BLaER1 treated with 17β-estradiol and CSF1 and Interleukin-3, amounts not matched to agents 10 nM and 100 nM (cell line): Measurements from ENCODE around the gene ATP7A.
"Not testable (repeated sequence)": the region's sequence is repeated elsewhere in the genome, so short reads cannot be mapped to it uniquely, and the experiment has no call there.

Source experiments
- H3K27ac ChIP-seq, 11 experiments: shearing (Covaris generic); formaldehyde crosslinking; 2 replicates each; pipeline ENCODE4 v1.8.1; 2022
- H3K27me3 ChIP-seq, 11 experiments: shearing (Covaris generic); formaldehyde crosslinking; 2 replicates each; pipeline ENCODE4 v1.8.1; 2022
- H3K36me3 ChIP-seq, 11 experiments: shearing (Covaris generic); formaldehyde crosslinking; 2 replicates each; pipeline ENCODE4 v1.8.1; 2022
- H3K4me1 ChIP-seq, 10 experiments: shearing (Covaris generic); formaldehyde crosslinking; 2 replicates each; pipeline ENCODE4 v1.8.1; 2022
- H3K4me2 ChIP-seq, 11 experiments: shearing (Covaris generic); formaldehyde crosslinking; 2 replicates each; pipeline ENCODE4 v1.8.1; 2022
- H3K4me3 ChIP-seq, 10 experiments: shearing (Covaris generic); formaldehyde crosslinking; 2 replicates each; pipeline ENCODE4 v1.8.1; 2022
- H3K9ac ChIP-seq, 11 experiments: shearing (Covaris generic); formaldehyde crosslinking; 2 replicates each; pipeline ENCODE4 v1.8.1; 2022
- H3K9me3 ChIP-seq, 11 experiments: shearing (Covaris generic); formaldehyde crosslinking; replicated peaks in 1 of 11; 2 replicates each; pipeline ENCODE4 v1.8.1; 2022
- H4K20me1 ChIP-seq, 11 experiments: shearing (Covaris generic); formaldehyde crosslinking; 2 replicates each; pipeline ENCODE4 v1.8.1; 2022
- Cebpa-rat ChIP-seq, 11 experiments: shearing (Covaris generic); IDR thresholded peaks; 2 replicates each; pipeline ENCODE4 v1.8.1; 2022

ATP7A gene

DNA sequence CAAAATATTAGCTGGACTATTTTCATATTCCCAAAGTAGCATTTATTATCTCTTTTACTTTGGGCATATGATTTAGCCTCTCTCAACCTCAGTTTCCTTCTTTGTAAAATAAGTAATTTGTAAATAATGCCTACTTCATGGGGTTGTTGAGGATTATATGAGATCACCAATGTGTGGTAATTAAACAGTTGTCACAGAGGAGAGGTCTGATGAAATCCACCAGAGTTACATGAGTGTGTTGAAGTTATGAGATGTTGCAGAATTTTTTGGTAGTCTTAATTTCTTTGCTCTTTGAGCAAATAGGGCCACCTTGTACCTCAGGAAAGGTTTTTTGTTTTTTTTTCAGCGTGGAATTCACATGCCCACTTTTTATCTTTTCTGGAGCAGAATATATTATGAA, 9.8 kb upstream of the ATP7A start:
- H3K27ac ChIP-seq = peak overlapping the region; percentile 18 to 92 (median 88); a peak in 20 of 22 replicates
- peaks cover 3 to 45% (median 36%) of the 10 kb centered on the region in 11 experiments; a peak in 21 of 22 replicates for H3K27me3 ChIP-seq
- peak overlapping the region; percentile 32 to 79 (median 72) for H3K4me2 ChIP-seq
- H3K9ac ChIP-seq = peak overlapping the region; percentile 46 to 92 (median 89); a peak in 20 of 22 replicates
- H3K4me1 ChIP-seq = peaks cover 0 to 12% (median 7%) of the 10 kb centered on the region in 10 experiments; a peak in 6 of 20 replicates
- no peak for TF ChIP-seq Cebpa-rat (IDR thresholded peaks at IDR 0.05)
- peak overlapping the region; percentile 64 to 81 (median 70) for H3K4me3 ChIP-seq
- H4K20me1 ChIP-seq = peaks cover 0 to 37% (median 18%) of the 10 kb centered on the region in 11 experiments; a peak in 14 of 22 replicates
- no peaks in the 10 kb centered on the region; a peak in 2 of 22 replicates for H3K9me3 ChIP-seq
- peaks cover 9 to 48% (median 37%) of the 10 kb centered on the region in 11 experiments; a peak in 19 of 22 replicates for H3K36me3 ChIP-seq

DNA sequence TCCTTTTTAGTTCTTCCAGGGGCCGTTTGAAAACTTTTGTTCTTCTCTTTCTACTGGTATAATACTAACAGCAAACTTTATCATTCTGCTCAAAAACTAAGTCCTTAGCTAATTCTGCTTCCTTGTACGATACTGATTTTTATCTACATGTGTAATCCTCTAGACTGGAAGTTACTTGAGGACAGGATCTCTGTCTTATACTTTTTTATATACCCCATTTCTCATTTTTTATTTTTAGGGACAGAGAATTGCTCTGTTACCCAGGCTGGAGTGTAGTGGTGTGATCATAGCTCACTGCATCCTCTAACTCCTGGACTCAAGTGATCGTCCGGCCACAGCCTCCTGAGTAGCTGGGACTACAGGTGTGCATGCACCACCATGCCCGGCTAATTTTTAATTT, 9.0 kb upstream of the ATP7A start:
- Histone ChIP-seq H3K36me3 (peaks cover 9 to 56% (median 42%) of the 10 kb centered on the region in 11 experiments; a peak in 19 of 22 replicates), H3K4me1 (peaks cover 0 to 12% (median 7%) of the 10 kb centered on the region in 10 experiments; a peak in 6 of 20 replicates), H3K4me3 (peak overlapping the region in 7 of 10 experiments; percentile 6 to 78 (median 70); a peak in 11 of 20 replicates), H3K9ac (peak overlapping the region in 2 of 11 experiments; percentile 89 to 90; a peak in 3 of 22 replicates), H3K4me2 (peak overlapping the region; percentile 32 to 79 (median 72); a peak in 20 of 22 replicates), H3K27me3 (peaks cover 12 to 52% (median 43%) of the 10 kb centered on the region in 11 experiments; a peak in 21 of 22 replicates), H3K9me3 (no peaks in the 10 kb centered on the region; a peak in 2 of 22 replicates), H4K20me1 (peaks cover 0 to 37% (median 18%) of the 10 kb centered on the region in 11 experiments; a peak in 14 of 22 replicates), H3K27ac (0 out of 22 replicates have a peak overlapping the region, but pooled peaks of 1 of the 11 experiments have one; percentile 92)
- TF ChIP-seq Cebpa-rat (IDR thresholded peaks at IDR 0.05) = no peak

DNA sequence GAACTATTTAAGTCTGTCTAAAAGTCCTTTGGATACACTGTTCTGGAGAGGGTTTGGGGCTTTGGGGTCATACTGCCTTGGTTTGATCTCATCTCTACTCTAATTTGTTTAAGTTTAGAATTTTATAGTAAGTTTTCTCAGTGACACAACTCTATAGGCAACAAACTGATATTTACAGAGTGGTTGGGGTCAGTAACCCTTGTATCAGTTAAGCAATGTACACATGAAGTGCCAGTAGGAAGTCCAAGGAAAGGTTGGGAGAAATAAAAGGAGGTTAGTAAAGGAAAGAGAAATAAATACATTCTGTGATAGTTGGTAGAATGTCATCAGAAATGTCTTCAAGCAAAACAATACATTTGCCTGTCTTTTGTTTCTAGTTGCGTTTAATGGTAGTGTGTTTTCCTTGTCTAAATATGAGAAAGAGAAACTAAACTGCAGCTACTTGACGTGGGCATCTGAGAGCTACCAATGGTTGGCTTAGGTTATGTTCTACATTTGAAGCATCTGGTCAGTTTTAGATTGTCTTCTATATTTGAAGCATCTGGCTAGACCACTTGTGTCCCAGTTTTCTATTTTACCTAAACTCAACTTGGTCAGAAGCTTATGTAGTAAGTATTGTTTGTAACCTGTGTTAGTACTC, 6.9 kb downstream of the ATP7A start:
- Histone ChIP-seq H3K9me3 (peaks cover 0 to 11% (median 8%) of the 10 kb centered on the region in 11 experiments; a peak in 8 of 22 replicates), H3K27ac (no peak overlapping the region)

DNA sequence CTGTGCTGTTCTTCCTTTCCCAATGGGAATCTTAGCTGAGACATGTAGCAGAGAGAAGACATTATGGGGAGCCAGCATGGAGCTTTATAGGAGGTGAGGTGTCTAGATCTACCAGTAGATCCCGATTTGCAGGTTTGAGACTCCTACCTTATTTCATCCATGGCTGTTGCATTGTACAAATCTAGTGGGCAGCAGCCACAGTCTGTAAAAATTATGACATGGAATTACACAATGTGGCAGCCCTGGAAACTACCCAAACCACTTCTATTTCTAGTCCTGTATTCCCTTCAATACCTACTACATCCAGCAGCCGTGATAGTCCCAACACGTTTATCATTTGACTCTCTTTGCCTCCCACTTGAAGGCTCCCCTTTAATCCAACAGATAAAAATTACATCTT, 8.1 kb downstream of the ATP7A start:
- H3K4me1 ChIP-seq = peaks cover 0 to 12% (median 0%) of the 10 kb centered on the region in 10 experiments; a peak in 4 of 20 replicates
- no peaks in the 10 kb centered on the region for H3K36me3 ChIP-seq
- TF ChIP-seq Cebpa-rat (IDR thresholded peaks at IDR 0.05) = no peak
- no peak overlapping the region for H3K4me3 ChIP-seq
- H3K27ac ChIP-seq = no peak overlapping the region
- H3K4me2 ChIP-seq = peak overlapping the region in 2 of 11 experiments; percentile 8 to 22; a peak in 2 of 22 replicates
- no peak overlapping the region for H3K9ac ChIP-seq
- H3K9me3 ChIP-seq = peaks cover 0 to 11% (median 8%) of the 10 kb centered on the region in 11 experiments; a peak in 8 of 22 replicates
- peaks cover 33 to 80% (median 73%) of the 10 kb centered on the region in 11 experiments for H3K27me3 ChIP-seq
- peaks cover 0 to 13% (median 0%) of the 10 kb centered on the region in 11 experiments; a peak in 4 of 22 replicates for H4K20me1 ChIP-seq

More for the DNA sequence above, 6.9 kb downstream of the ATP7A start:
- Histone ChIP-seq H3K36me3 (no peaks in the 10 kb centered on the region), H4K20me1 (peaks cover 0 to 13% (median 0%) of the 10 kb centered on the region in 11 experiments; a peak in 4 of 22 replicates), H3K27me3 (peaks cover 29 to 81% (median 74%) of the 10 kb centered on the region in 11 experiments), H3K9ac (no peak overlapping the region), H3K4me1 (peaks cover 0 to 23% (median 6%) of the 10 kb centered on the region in 10 experiments; a peak in 9 of 20 replicates), H3K4me3 (no peak overlapping the region), H3K4me2 (no peak overlapping the region)
- TF ChIP-seq Cebpa-rat (IDR thresholded peaks at IDR 0.05) = no peak

DNA sequence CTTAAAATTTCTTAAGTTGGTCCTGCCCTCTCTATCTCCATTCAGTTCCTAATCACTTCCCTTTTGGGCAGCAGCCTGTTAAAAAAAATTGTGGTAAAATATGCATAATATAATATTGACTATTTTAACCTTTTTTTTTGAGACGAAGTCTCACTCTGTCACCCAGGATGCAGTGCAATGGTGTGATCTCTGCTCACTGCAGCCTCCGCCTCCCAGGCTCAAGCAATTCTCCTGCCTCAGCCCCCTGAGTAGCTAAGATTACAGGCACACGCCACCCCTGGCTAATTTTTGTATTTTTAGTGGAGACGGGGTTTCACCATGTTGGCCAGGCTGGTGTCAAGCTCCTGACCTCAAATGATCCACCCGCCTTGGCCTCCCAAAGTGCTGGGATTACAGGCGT, 8.9 kb downstream of the ATP7A start:
- Histone ChIP-seq H3K27me3 (peaks cover 31 to 80% (median 75%) of the 10 kb centered on the region in 11 experiments), H3K9me3 (peaks cover 0 to 11% (median 8%) of the 10 kb centered on the region in 11 experiments; a peak in 8 of 22 replicates), H3K4me1 (peaks cover 0 to 10% (median 0%) of the 10 kb centered on the region in 10 experiments; a peak in 4 of 20 replicates), H4K20me1 (peaks cover 0 to 13% (median 0%) of the 10 kb centered on the region in 11 experiments; a peak in 4 of 22 replicates)
- not testable (repeated sequence) for H3K4me3 ChIP-seq, H3K27ac ChIP-seq, H3K36me3 ChIP-seq, H3K9ac ChIP-seq, H3K4me2 ChIP-seq

DNA sequence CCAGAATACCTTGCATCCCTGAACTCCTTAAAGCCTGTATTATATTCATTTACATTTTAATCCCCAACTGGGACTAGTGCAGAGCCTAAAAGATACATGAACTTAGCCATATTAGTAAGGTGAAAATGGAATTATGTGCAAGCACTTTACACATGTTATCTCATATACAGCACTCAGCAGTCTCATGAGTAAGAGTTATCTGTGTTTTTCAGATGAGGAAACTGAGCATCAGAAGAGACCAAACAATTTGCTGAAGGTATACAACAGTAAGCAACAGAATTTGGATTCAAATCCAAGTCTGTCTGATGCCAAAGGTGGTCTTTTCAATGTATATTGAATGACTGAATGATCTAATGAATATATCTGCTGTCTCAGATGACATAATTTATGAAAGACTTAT, 12.3 kb downstream of the ATP7A start:
- 0 out of 22 replicates have a peak, but pooled peaks cover 0 to under 1% (median 0%) of the 10 kb centered on the region in 11 experiments for H3K36me3 ChIP-seq
- no peak overlapping the region for H3K4me2 ChIP-seq
- no peak for TF ChIP-seq Cebpa-rat (IDR thresholded peaks at IDR 0.05)
- H3K9me3 ChIP-seq = peaks cover 0 to 11% (median 8%) of the 10 kb centered on the region in 11 experiments; a peak in 8 of 22 replicates
- H3K4me1 ChIP-seq = peaks cover 0 to 26% (median 3%) of the 10 kb centered on the region in 10 experiments; a peak in 5 of 20 replicates
- peaks cover 12 to 80% (median 64%) of the 10 kb centered on the region in 11 experiments; a peak in 21 of 22 replicates for H3K27me3 ChIP-seq
- H3K4me3 ChIP-seq = no peak overlapping the region
- no peak overlapping the region for H3K27ac ChIP-seq
- H3K9ac ChIP-seq = no peak overlapping the region
- peaks cover 0 to 7% (median 0%) of the 10 kb centered on the region in 11 experiments; a peak in 3 of 22 replicates for H4K20me1 ChIP-seq

DNA sequence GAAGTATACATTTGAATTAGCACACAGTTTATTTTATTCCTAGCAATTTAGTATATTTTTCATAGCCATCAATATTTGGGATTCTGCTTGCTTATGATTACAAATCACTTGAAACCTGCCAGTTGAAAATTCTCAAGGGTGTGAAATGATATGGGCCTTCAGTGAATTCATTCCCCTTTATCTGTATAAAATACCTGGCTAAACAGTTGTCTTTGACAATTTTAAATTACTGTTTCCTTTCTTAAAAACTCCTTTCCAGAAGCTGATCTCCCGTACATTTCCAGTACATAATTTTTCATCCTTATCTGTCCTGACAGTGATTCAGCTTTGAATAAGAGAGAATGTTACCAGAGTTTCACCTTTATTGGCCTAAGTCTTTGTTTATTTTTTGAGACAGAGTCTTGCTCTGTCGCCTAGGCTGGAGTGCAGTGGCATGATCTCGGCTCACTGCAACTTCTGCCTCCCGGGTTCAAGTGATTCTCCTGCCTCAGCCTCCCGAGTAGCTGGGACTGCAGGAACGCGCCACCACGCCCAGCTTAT, 13.9 kb downstream of the ATP7A start:
- TF ChIP-seq Cebpa-rat (IDR thresholded peaks at IDR 0.05) = no peak
- peaks cover 12 to 82% (median 58%) of the 10 kb centered on the region in 11 experiments; a peak in 20 of 22 replicates for H3K27me3 ChIP-seq
- H3K9me3 ChIP-seq = peaks cover 0 to 11% (median 8%) of the 10 kb centered on the region in 11 experiments; a peak in 8 of 22 replicates
- H3K36me3 ChIP-seq = 0 out of 22 replicates have a peak, but pooled peaks cover 0 to 6% (median 0%) of the 10 kb centered on the region in 11 experiments
- no peak overlapping the region for H3K4me2 ChIP-seq
- no peaks in the 10 kb centered on the region; a peak in 2 of 22 replicates for H4K20me1 ChIP-seq
- no peak overlapping the region for H3K4me3 ChIP-seq
- H3K9ac ChIP-seq = no peak overlapping the region
- H3K27ac ChIP-seq = no peak overlapping the region
- H3K4me1 ChIP-seq = peaks cover 0 to 16% (median 0%) of the 10 kb centered on the region in 10 experiments; a peak in 4 of 20 replicates

DNA sequence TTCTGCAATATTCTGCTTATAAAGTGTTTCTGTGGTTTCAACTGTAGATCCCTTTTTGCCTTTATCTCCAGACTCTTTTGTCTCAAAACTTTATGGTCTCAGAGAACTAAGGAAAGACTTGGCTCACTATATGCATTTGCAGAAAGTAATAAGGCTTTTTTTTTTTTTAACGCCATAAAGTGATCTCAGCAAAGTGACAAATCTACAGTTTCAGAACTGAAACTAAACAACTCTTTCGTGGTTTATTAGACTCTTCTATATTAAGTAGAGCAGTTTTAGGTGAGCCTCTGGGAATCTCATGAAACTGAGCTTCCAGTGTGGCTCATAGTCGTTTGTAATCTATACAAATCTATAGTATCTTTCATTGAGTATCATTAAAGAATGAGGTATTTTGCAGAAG, 15.3 kb downstream of the ATP7A start:
- Histone ChIP-seq H3K4me3 (no peak overlapping the region), H3K27ac (no peak overlapping the region), H3K9ac (no peak overlapping the region), H3K4me2 (peak overlapping the region in 2 of 11 experiments; percentile 34 to 50; a peak in 2 of 22 replicates), H4K20me1 (no peaks in the 10 kb centered on the region; a peak in 2 of 22 replicates), H3K27me3 (peaks cover 23 to 85% (median 64%) of the 10 kb centered on the region in 11 experiments; a peak in 21 of 22 replicates), H3K9me3 (peaks cover 0 to 15% (median 9%) of the 10 kb centered on the region in 11 experiments; a peak in 13 of 22 replicates), H3K36me3 (0 out of 22 replicates have a peak, but pooled peaks cover 0 to 6% (median 0%) of the 10 kb centered on the region in 11 experiments), H3K4me1 (peaks cover 0 to 16% (median 0%) of the 10 kb centered on the region in 10 experiments; a peak in 4 of 20 replicates)
- TF ChIP-seq Cebpa-rat (IDR thresholded peaks at IDR 0.05) = no peak
